Cardiac fibroblast (primary cell): ENCODE measurements around the gene SLCO2A1.
A peak's percentile ranks its signal among the peaks of the same experiment; 100 is the strongest.

ENCODE experiments used
- DNase-seq, 2 donors: peaks; one replicate each; pipeline versions ENCODE4 v3.0.0 to v3.0.0-alpha.2; 2010; ENCODE audit warnings: low read depth in 2 of 2
- H3K4me3 ChIP-seq, 2 donors: replicated peaks in 1 of 2; 1 replicate in 1 of 2; 2 replicates in 1 of 2; pipeline ENCODE4 v1.5.1; 2011; ENCODE audit warnings: low read depth in 2 of 2, low read length in 2 of 2, mild to moderate bottlenecking in 2 of 2, moderate library complexity in 1 of 2
- TF ChIP-seq, protein P1 (sequence below): IDR thresholded peaks from one replicate; pipeline ENCODE4 v1.5.1; 2011; ENCODE audit warnings: low read depth, mild to moderate bottlenecking, low read length, inconsistent platforms

The SLCO2A1 gene

DNA sequence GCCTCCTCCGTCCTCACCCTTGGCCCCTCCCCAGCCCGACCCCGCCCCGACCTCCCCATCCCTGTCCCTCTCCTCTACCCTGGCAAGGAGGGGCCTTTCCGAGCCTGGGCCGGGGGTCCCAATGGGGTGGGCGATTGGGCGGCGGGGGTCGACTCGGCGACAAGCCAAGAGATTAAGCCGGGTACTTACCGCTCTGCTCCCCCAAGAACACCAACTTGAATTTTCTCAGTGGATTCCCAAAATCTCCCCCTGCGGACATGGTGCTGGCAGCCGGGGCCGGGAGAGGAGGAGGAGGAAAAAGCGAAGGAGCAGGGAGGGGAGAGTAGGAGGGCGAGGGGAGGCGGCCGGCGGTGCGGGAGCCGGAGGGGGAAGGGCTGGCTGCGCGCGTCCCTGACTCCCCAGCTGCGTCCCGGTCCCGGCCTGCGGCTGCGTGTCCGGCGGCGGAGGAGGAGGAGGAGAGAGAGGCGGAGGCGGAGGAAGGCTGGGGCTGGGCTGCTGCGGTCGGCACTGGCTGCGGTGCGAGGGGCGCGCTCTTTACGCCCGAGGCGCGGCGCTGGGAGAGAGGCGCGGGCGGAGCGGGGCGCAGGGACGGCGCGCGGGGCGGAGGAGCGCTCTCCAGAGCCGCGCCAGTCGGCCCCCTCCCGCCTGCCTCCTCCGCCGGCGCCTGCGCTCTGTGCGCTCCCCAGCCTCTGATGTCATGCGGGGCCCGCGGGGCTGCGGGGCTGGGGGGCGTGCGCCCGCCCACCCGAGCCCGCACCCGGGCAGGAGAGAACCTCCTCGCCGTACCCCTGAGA lies 134.3 kb downstream of the SLCO2A1 start, which contains the start of gene RAB6B:
RAB6B (minus strand) TSS at position 675 of the 794 bp plus-strand sequence; CDS start at position 259, 416 bp downstream.
- TF ChIP-seq, protein P1, sequence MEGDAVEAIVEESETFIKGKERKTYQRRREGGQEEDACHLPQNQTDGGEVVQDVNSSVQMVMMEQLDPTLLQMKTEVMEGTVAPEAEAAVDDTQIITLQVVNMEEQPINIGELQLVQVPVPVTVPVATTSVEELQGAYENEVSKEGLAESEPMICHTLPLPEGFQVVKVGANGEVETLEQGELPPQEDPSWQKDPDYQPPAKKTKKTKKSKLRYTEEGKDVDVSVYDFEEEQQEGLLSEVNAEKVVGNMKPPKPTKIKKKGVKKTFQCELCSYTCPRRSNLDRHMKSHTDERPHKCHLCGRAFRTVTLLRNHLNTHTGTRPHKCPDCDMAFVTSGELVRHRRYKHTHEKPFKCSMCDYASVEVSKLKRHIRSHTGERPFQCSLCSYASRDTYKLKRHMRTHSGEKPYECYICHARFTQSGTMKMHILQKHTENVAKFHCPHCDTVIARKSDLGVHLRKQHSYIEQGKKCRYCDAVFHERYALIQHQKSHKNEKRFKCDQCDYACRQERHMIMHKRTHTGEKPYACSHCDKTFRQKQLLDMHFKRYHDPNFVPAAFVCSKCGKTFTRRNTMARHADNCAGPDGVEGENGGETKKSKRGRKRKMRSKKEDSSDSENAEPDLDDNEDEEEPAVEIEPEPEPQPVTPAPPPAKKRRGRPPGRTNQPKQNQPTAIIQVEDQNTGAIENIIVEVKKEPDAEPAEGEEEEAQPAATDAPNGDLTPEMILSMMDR = no peak
- DNase-seq = peak; percentile 35 to 43
- peak within 1 kb of the TSS; percentile 68 to 74 for H3K4me3 ChIP-seq

DNA sequence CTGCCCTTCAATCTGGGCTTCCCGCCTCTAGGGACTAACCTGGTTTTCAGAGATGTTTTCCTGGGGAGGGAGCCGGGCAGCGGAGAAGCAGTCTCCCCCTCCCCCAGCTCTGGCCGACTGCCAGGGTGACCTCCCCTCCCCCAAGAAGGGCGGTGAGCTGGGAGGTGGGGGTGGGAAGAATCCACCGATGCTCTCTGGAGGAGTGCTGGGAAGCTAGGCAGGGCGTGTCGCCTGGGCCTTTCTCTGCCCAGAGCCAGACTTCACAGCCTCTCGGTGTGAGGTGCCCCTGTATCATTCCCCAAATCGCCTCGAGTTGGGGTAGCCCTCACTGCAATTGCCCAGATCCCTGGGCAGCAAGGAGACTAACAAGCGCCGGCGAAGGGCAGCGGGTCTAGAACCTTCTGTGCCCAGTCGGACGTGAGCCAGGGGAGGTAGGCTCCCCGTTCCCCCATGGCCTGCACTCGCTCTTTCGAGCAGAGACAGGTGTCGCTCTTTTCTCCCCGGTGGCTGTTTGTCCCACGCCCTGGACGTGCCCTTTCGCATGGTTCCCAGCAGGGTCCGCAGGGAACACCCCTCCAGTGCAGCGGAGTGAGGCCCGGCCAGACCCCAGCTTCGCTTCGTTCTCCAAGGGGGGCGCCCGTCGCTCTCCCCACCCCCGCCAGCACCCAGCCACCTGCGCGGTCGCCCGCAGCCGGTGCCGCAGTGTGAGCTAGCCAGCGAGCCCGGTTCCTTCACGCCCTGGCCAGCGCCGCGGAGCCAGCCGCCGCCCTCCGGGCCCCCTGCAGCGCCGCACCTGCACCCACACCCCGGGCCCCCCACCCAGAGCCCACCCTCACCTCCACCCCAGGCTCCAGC lies 135.1 kb downstream of the SLCO2A1 start:
- DNase-seq = no peak
- H3K4me3 ChIP-seq = peak overlapping the region in 1 of 2 donors; percentile 68
- TF ChIP-seq, protein P1 = no peak

DNA sequence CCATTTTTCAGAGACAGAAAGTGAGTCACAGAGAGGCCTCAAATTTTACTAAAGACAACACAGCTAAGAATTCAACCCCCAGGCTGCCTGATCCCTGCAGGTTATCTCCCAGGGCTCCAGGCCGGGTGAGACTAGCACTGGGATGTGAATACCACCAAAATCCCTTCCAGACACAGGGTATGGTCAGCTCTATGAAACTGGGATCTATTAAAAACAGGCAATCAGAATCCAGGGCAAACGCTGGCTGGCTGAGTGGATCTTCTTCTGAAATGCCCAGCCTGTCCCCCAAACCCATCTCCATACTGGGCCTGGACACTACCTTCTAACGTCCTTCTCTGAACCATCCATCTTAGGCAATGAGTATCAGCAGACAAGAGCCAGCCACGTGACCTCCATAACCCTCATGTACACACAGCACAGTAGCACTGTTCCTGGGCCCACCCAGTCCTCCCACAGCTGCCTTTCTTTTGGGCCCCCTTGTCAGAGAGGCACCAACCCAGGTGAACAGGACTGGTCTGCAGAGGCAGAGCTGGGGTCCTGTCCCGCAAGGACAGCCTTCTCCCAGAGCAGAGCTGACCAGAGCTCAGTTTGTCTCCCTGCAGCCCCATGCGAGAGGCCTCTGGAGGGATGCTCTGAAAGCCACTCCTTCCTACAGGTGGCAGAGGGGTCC lies 135.9 kb downstream of the SLCO2A1 start:
- DNase-seq = no peak
- no peak overlapping the region for H3K4me3 ChIP-seq
- TF ChIP-seq, protein P1 = no peak

GRCh38 chr3:133892541-133893231 lies 137.0 kb downstream of the SLCO2A1 start:
- no peak for DNase-seq
- TF ChIP-seq, protein P1 = no peak
- H3K4me3 ChIP-seq = no peak overlapping the region

DNA sequence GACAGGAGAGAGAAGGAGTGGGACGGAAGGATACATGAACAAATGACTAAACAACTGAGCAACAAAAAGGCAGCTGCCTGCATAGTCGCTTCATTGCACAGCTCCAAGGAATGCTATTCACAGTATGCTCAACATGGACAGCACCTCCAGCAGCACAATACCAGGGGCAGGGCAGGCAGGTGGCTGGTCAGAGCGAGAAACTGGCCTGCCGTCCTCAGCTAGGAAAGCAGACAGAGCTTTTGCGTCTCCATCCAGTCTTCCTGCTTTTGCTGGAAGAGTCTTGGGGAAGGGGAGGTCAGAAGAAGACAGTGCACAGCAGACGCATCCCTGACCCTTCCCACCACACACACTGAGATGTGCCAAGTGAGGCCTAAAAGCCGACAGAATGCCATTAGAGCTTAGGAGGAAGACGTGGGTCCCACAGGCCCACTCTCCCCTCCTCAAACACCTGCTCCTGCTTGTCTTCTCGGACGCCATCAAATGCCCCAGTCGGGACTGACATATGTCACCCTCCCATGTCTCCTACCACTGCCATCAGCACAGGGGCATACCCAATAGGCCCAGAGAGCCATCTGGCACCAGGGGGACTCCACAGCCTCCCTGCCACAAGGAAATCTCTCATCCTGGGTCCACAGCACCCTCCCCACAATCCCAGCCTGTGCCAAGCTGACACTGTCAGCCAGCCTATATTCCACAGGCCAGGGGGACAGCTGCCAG lies 137.9 kb downstream of the SLCO2A1 start:
- no peak for DNase-seq
- TF ChIP-seq, protein P1 = no peak
- H3K4me3 ChIP-seq = no peak overlapping the region
